Measurements from ENCODE around the gene SS18.

The SS18 gene

GRCh38 chr18:26002375-26002910, 88.0 kb downstream of the SS18 start:
- no peak for DNase-seq (ENCODE audit: low read depth)

GRCh38 chr18:25998461-25998860, 92.0 kb downstream of the SS18 start:
- DNase-seq (ENCODE audit: low read depth) = no peak

- DNase-seq (ENCODE audit: low read depth) = no peak
Measured at GRCh38 chr18:25992566-25992965, 97.8 kb downstream of the SS18 start.

GRCh38 chr18:25990473-25990872, 99.9 kb downstream of the SS18 start:
- DNase-seq (ENCODE audit: low read depth) = no peak

GRCh38 chr18:25985707-25986394, 104.6 kb downstream of the SS18 start:
- DNase-seq (ENCODE audit: low read depth) = no peak

- no peak for DNase-seq (ENCODE audit: low read depth)
Measured at GRCh38 chr18:25983730-25984129, 106.7 kb downstream of the SS18 start.

GRCh38 chr18:25982961-25983360, 107.5 kb downstream of the SS18 start:
- no peak for DNase-seq (ENCODE audit: low read depth)

GRCh38 chr18:25982153-25982552, 108.3 kb downstream of the SS18 start:
- DNase-seq (ENCODE audit: low read depth) = no peak

- DNase-seq (ENCODE audit: low read depth) = no peak
Measured at GRCh38 chr18:25979369-25980040, 110.9 kb downstream of the SS18 start.

GRCh38 chr18:25976554-25976953, 113.9 kb downstream of the SS18 start:
- no peak for DNase-seq (ENCODE audit: low read depth)

- no peak for DNase-seq (ENCODE audit: low read depth)
Measured at GRCh38 chr18:25974630-25975077, 115.8 kb downstream of the SS18 start.
